GM12872 (cell line): Measurements from ENCODE around the gene KLHL29.

Source experiments
- CTCF ChIP-seq: IDR thresholded peaks from 3 replicates; pipeline ENCODE4 v1.5.1; 2011; ENCODE audit warnings: low read depth, mild to moderate bottlenecking, low read length, moderate library complexity; ENCODE audit not compliant: insufficient read depth

The KLHL29 gene

GRCh38 chr2:23589739-23590138, 204.8 kb downstream of the KLHL29 start:
- TF ChIP-seq CTCF = no peak

- TF ChIP-seq CTCF = no peak
Observed at GRCh38 chr2:23590241-23590869, 205.4 kb downstream of the KLHL29 start.

GRCh38 chr2:23591111-23591510, 206.1 kb downstream of the KLHL29 start:
- TF ChIP-seq CTCF = no peak

- TF ChIP-seq CTCF = no peak
Observed at GRCh38 chr2:23592061-23592685, 207.2 kb downstream of the KLHL29 start.

GRCh38 chr2:23592898-23593751, 208.1 kb downstream of the KLHL29 start:
- TF ChIP-seq CTCF = no peak

GRCh38 chr2:23593752-23594459, 208.9 kb downstream of the KLHL29 start:
- TF ChIP-seq CTCF = no peak

GRCh38 chr2:23594460-23594825, 209.5 kb downstream of the KLHL29 start:
- TF ChIP-seq CTCF = no peak
